Kidney capillary endothelial cell (primary cell): ENCODE measurements around the gene CTDSPL2.
"Not testable (repeated sequence)": the region's sequence is repeated elsewhere in the genome, so short reads cannot be mapped to it uniquely, and the experiment has no call there.

ENCODE experiments used
- DNase-seq: peaks from one replicate; pipeline ENCODE4 v3.0.0-alpha.2; 2018; ENCODE audit warnings: low spot score

The CTDSPL2 gene

DNA sequence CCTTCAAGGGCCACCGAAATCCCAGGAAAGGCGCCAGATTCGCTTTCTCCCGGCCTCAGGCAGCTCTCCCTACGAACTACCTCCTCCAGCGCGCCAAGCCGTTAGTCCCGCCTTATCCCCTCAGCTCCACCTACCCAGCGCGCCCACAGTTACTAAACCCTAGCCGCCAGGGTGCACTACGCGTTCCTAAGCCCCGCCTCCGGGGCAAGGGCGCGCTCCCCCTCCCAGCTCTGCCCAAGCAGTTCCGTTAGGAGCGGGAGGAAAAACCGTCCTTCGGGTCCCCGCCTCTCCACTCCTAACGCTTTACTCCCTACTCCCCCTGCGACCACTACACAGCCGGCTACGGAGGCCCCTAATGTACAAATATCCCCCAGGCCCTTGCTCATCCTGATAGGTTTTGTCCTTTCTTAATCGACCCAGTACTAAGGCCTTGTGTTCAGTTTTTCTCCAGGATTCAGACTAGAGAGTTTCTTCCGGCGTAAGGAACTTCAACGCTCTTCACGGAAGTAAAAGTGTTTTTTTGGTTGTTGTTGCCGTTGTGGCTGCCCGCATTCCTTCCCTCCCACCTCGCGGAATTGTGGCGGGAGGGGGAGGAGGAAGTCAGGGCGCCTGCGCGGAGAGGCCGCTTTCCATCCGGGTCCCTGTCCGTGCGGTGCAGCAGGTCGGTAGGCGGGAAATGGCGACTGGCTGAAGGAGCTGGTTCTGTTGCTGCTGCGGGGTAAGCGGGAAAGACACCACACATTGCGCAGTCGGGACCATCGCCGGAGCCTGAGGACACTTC, at the start of gene CTDSPL2:
Gene CTDSPL2, plus strand, starts transcription at position 655 of the 781 bp plus-strand sequence. CDS start 31,386 bp downstream, outside the sequence.
- DNase-seq: peak; percentile 89

DNA sequence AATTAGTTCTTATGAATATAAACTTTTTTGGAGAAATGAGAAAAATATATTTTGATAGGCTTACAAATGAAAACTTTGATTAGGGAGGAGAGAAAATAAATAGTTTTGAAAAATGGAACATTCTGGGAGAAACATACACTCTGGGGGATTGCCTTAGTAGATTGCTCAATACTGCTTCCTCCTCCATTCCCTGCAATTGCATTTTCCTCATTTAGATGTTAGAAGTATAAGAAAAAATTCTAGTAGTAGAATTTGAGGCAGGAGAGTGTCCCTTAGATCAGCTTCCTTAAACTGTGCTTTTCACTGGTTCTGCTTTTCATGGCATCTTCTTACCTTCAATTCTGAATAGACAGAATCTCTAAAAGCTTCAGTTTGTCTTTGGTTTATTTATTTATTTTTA, 46.2 kb upstream of the CTDSPL2 start:
- DNase-seq: no peak

DNA sequence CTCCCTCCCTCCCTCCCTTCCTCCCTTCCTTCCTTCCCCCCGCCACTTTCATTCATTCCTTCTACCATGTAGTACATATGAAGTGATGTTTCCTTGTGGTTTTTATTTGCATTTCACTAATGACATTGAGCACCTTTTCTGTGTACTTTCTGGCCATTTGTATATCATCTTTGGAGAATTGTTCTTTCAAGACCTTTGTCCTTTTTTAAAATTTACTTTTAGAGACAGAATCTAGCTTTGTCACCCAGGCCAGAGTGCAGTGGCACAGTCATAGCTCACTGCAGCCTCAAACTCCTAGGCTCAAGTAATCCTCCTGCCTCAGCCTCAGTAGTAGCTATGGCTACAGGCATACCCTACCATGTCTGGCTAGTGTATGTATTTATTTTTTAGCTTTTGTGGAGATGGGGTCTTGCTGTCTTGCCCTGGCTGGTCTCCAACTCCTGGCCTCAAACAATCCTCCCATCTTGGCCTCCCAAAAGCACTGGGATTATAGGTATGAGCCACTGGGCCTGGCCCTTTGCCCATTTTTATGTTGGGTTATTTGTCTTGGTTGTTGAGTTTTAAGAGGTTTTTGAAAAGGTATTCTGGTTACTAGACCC, 42.0 kb upstream of the CTDSPL2 start:
- DNase-seq: no peak

DNA sequence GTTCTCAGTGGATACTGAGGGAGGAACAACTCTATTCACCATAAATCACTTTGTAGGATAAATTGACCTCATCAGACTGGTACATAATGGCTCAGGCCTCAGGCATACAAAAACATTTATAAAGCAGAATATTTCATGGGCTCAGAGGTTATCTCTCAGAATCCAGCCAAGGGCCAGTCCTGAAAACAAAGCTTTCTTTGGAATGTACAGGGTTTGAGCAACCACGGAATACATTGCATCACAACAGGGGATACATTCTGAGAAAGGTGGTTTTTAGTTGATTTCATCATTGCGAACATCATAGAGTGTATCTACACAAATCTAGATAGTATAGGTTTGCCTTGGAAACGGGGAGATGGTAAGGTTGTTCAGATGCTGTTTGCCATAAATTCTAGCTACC, 33.4 kb upstream of the CTDSPL2 start:
- no peak for DNase-seq

DNA sequence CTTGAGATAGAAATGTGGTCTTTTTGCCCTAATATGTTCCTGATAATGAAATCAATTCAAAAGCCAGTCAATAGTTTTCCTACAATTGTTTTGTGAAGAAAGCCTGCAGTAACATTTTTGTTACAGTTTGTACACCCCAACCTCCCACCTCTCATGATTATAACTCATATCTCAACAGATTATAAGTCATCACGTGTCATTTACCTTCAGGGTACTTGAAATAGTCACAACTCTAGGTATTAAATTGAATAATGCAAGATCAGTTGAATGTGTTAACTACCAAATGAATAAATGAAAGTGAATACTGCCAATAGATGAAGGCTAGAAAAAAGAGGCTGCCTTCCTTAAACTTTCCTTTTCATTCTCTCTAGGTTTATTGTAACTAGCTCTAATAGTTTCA, 32.9 kb upstream of the CTDSPL2 start:
- no peak for DNase-seq

DNA sequence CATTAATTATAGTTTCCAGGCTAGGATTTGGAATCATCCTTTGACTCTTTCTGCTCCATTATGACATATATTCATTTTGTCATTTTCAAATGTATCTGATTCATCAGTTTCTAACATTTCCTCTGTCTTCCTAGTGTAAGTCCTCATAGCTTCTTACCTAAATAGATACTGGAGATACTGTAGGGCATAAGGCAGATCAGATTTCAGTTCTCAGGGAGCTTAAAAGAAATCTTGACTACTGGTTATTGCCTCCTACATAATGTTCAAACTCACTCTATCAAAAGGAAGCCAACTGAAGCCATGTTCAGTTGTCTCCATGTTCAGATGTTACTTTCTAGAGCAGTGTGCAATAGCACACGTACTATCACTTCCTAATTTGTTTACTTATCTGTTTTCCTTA, 29.6 kb upstream of the CTDSPL2 start:
- no peak for DNase-seq

DNA sequence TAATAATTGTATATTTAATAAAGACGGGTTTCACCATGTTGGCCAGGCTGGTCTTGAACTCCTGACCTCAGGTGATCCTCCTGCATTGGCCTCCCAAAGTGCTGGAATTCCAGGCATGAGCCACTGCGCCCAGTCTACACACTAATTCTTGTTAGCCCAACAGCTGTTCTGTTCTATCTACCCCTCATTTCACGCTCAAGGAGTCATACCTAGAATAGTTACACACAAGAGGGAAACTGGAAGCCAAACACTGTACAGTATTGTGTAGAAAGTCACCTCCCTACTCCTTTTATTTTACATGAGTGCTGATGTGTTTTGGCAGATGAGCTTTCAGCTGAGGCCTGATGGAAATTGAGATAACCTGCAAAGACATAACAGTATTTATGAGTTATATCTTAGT, 13.4 kb upstream of the CTDSPL2 start:
- no peak for DNase-seq

DNA sequence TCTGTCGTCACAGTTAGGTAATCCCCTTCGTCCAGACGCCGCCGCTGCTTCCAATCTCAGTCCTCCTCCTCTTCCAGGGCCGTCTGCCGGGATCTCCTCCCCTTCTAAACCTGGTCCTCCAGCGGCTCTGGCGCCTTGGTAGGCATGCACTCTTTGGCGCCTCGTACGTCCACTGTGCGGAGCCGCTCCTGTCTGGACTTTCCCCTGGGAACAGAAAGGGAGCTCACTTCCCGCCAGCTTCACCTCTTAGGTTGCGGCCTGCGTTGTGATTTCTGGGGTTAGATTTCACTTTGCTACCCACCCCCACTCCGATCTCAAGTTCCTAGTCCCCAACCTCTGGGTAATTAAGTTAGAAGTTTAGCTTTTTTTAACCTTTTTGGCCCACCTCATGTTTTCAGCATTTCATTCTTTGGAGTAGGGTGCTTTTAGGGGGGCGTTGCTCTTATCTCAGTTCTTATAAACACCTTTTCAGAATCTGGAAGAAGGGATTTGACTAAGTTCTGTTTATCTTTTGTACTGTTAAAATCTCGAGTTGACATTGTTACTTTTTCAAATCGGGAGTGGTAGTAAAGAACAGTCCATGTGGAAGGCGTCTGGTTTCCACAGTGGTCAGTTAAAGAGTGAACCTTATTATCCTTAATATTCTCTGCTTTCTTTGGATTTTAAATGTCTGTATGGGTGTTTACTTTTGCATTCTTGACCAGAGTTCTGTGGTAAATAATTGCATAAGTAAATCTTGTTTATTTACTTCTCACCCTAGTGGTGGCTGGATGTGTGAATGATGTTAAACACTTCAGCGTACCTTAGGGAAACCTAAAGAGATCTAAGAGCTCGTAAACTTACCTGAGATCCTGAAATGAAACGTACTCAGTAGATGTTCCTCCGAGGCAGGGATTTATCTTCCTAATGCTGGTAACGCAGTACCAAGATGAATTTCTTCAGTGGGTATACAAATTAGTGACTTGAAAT, 611 bp downstream of the CTDSPL2 start:
- peak; percentile 50 for DNase-seq

DNA sequence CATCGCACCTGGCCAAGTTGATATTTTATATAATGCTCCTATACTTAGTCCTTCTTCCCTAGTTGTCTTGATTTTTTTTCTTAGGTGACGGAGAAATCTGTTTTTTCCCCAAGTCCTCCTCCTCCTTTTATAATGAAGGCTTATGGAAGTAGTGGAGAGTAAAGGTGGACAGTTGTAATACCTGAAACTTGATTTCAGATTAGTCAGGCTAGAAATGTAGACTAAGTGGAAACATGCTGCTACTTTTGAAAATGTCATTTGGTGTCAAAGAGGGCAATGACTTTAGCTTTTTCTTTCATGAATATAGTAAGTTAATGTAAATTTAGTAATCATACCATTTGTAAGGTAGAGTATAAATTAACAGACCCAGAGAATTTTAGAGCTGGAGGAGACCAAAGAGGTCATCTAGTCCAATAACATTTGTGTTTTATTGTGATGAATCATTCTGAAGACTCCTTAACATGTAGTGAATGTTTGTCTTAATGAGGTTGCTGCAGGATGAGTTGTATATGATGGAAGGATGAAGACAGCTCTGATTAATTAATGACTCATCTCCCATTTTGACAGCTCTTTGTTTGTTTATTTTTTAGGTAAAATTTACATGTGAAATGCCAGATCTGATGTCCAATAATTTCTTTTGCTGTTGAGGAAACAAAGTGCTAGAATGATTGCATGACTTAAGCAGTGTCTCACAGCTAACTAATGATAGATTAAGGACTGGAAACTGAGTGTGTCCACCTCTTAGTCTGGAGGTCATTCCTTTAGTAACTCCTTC, 8.7 kb downstream of the CTDSPL2 start:
- no peak for DNase-seq

DNA sequence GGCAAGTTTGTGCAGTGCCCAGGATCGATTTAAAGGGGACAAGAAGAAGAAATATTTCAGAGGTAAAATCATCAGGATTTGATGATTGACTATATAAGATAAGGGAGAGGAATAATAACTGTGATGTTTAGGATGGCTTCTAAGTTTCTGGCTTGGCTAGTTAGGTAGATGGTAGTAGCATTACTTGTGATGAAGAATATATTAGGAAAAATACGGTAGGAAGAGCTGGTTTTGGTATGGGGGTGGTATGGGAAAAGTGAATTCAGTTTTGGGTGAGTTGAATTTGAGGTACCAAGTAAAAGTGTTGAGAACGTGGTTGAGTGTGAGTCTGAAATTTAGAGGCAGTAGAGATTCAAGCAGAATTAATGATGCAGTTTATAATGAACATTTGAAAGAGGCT, 11.0 kb downstream of the CTDSPL2 start:
- DNase-seq: no peak

DNA sequence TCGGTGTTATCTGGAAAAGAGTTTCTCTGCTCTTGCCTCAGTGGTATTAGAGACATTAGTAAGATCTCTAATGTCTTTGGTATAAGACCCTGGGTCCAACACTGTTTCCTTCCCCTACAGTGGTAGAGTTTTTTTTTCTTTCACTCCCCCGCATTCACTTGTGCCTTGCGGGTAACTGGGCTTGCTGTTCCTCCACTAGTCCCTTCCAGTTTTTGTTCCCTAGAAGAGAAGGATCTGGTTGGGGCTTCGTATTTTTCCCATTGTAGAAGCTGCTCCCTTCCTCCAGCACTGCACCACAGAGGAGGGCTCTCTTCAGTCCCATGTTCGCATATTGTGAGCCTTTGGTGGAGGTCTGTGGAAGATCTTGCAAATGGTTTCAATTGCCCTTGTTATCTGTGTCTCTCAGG, 13.7 kb downstream of the CTDSPL2 start:
- DNase-seq: no peak

DNA sequence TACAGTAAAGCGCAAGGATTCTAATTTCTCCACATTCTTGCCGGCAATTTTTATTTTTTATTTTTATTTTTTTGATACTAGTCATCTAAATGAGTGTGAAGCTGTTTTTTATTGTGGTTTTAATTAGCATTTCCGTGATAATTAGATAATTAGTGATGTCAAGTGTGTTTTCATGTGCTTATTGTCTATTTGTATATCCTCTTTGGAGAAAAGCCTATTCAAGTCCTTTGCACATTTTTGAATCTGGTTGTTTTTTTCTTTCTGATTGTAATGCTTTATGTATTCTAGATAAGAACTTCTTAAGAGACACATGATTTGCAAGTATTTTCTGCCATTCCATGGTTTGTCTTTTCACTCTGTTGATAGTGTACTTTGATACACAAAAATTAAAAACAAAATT, 16.1 kb downstream of the CTDSPL2 start:
- no peak for DNase-seq

DNA sequence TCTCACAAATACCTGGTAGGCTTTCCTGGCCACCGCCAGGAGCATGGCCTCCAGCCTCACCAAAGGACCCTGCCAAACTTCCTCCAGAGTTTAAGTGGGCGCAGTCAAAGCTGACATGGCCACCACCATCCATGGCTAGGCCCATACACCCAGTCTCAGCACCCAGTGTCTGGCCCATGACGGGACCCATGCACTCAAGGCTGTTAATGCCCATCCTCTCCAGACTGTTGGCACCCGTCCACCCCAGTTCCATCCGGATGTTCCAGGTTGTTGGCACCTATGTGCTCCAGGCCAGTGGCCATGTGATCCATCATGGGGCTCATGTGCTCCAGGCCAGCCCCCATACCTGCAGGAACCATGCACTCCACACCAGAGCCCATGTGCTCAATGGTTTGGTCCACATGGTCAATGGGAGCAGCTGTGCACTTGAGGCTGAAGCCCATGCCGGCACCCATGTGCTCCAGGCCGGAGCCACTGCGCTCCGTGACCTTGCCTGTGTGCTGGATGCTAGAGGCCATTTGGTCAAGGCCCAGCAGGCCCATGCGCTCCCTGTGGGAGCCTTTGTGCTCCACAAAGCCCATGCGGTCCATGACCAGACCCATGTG, 20.4 kb downstream of the CTDSPL2 start:
- no peak for DNase-seq

DNA sequence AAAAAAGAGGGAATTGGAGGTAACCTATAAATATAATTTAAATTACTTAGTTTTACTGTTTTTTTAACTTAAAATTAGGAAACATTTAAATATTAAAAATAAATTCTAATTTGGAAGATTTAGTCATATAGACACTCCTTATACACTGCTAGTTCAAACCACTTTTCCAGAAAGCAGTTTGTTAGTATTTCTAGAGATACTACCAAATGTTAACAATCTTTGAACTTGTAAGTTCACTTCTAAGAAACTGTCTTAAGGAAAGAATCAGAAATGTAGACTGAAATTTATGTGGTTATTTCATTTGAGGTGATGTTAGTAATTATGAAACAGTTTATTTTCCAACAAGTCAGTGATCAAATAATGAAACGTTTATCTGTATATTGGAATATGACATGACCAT, 22.7 kb downstream of the CTDSPL2 start:
- DNase-seq: no peak

DNA sequence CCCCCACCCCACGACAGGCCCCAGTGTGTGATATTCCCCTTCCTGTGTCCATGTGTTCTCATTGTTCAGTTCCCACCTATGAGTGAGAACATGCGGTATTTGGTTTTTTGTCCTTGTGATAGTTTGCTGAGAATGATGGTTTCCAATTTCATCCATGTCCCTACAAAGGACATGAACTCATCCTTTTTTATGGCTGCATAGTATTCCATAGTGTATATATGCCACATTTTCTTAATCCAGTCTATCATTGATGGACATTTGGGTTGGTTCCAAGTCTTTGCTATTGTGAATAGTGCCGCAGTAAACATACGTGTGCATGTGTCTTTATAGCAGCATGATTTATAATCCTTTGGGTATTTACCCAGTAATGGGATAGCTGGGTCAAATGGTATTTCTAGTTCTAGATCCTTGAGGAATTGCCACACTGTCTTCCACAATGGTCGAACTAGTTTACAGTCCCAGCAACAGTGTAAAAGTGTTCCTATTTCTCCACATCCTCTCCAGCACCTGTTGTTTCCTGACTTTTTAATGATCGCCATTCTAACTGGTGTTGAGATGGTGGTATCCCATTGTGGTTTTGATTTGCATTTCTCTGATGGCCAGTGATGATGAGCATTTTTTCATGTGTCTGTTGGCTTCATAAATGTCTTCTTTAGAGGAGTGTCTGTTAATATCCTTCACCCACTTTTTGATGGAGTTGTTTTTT, 26.3 kb downstream of the CTDSPL2 start:
- not testable (repeated sequence) for DNase-seq

DNA sequence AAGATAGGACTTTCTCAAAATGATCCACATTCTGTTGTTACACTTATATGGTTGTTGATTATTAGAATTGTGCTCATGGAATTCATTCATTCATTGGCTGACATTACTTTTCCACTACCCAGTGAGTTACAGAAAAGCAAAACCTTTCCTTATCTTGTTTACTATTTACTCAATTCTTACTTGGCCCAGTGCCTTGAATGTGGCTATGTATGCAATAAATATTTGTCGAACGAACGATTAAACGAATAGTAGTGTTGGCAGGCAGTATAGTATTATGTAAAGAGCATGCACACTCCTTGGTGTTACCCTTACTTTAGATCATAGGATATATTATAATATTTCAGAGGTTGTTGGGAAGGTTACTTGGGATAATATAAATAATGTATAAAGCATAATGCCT, 31.0 kb downstream of the CTDSPL2 start:
- DNase-seq: no peak

DNA sequence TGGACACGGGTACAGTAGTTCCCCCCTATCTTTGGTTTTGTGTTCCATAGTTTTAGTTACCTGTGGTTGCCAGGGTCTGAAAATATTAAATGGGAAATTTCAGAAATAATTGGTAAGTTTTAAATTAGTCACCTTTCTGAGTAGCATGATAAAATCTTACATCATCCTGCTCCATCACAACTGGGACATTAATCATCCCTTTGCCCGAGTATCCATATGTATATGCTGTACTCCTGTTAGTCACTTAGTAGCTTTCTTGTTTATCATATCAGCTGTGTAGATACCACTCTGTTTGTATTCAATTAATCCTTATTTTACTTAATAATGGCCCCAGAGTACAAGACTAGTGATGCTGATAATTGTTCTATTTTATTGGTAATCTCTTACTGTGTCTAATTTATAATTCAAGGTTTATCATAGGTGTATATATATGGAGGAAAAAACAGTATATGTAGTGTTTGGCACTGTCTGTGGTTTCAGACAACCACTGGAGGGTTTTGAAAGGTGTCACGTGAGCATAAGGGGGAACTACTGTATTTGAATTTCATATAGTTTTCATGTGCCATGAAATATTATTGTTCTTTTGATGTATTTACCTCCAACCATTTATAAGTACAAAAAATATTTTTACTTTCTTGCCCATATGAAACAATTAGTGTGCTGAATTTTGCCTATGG, 41.4 kb downstream of the CTDSPL2 start:
- DNase-seq: peak; percentile 40

DNA sequence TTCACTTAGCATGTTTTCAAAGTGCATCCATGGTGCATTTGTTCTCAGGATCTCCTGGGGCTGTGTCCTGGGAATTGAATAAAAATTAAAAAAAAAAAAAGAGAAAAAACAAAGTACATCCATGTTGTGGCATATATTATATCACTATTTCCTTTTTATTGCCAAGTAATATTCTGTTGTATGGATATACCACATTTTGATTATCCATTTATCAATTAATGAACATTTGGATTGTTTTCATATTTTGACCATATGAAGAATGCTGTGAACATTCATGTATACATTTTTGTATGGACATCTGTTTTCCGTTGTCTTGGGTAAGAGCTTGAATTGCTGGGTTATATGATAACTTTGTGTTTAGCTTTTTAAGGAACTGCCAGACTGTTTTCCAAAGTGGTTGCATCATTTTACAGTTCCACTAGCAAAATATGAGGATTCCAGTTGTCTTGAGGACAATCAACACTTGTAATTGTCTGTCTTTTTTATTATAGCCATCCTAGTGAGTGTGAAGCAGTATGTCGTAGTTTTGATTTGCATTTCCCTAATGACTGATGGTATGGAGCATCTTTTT, 44.5 kb downstream of the CTDSPL2 start:
- DNase-seq: no peak

DNA sequence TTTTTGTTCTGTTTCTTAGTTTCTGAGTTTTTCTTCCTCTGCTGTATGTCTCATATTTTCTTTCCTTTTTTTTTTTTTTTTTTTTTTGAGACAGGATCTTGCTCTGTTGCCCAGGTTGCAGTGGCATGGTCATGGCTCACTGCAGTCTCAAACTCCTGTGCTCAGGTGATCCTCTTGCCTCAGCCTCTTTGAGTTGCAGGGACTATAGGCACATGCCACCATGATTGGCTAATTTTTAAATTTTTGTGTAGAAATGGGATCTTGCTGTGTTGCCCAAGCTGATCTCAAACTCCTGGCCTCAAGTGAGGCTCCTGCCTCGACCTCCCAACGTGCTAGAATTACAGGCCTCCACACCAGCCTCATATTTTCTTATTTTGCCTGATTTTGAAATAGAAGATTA, 51.9 kb downstream of the CTDSPL2 start:
- DNase-seq: no peak

DNA sequence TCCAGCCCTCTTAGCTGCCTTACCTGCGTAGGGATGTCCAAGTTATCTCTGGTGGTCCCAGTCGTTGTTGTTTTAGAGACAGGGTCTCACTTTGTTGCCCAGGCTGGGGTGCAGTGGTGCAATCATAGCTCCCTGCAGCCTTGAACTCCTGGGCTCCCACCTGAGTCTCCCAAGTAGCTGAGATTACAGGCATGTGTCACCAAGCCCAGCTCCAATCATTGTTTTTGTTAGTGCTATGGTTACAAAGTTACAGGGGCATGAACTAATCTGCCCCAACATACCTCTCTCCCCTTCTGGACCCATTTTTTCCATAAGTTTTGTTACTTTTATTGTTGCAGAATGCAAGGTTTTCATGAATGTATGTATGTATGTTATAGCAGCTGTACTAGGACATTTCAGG, 54.7 kb downstream of the CTDSPL2 start:
- no peak for DNase-seq
